ENCODE results near the gene MRPL43. TPM values are rescaled to one million over a fixed set of nuclear protein-coding genes. Genes with fewer than 3 reads are reported as not detected.

MRPL43 gene
- total and polyA plus RNA-seq, 9 of the 15 experiments (the other 6 are each of a cell fraction or from before 2014, with no cell fraction given), result 15.1 to 63.7 (median 37.2) TPM

DNA sequence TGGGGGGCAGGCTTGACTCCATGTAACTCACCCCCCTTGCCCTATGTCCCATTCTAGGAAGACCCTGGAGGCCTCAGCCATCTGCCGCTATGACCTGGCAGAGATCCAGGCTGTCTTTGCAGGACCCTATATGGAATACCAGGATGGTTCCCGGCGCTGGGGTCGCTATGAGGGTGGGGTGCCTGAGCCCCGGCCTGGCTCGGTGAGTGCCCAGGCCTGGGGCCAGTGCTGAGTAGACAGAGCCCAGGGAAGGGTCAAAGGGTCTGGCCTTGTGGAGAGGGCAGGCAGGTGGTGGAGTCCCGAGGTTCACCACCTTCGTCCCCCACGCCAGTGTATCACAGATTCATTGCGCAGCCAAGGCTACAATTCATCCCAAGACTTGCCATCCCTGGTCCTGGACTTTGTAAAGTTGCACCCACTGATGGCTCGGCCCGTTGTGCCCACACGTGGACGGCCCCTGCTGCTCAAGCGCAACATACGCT, 7.5 kb downstream of the MRPL43 start:
- H3K4me2 ChIP-seq (ENCODE audit: insufficient read depth, low read length), result no peak overlapping the region
- no peak overlapping the region for H2AFZ ChIP-seq (ENCODE audit: low read depth, low read length)
- H3K27me3 ChIP-seq (ENCODE audit: control insufficient read depth in 2 of 2, insufficient read depth in 2 of 2, low read length in 2 of 2), result no peaks in the 10 kb centered on the region
- 100% methylated on average over 12 of the region's 16 CpGs for WGBS (ENCODE audit: insufficient coverage, low coverage, missing lambda C conversion rate)
- no peak overlapping the region for H3K27ac ChIP-seq (ENCODE audit: extremely low read depth, low read depth, low read length)
- CTCF ChIA-PET (ENCODE audit: low intra/inter-chr PET ratio), result no interaction called here
- peaks cover 0 to 4% of the 10 kb centered on the region in 2 experiments; a peak in 2 of 5 replicates for H3K4me1 ChIP-seq (replicated peaks in 1 of 2; ENCODE audit: control insufficient read depth in 2 of 2, insufficient read depth in 2 of 2, low read length in 2 of 2)
- POLR2A ChIA-PET, result no interaction called here
- in situ Hi-C loops (cut with MboI) (loop anchor here (25.0 kb wide), 1 partner anchor 1057 kb away; no protein-coding TSS in a partner anchor), intact Hi-C loops (cut with micrococcal nuclease) (no loop called here)
- H3K9ac ChIP-seq (ENCODE audit: insufficient read depth in 1 of 2, low read depth in 2 of 2, low read length in 2 of 2), result peak overlapping the region in 1 of 2 experiments; percentile 45; a peak in 1 of 4 replicates
- no peak for TF ChIP-seq PHF20 (IDR thresholded peaks at IDR 0.05; ENCODE audit: partially characterized antibody)
- TF ChIP-seq ZNF699 (CRISPR knock-in tag; IDR thresholded peaks at IDR 0.05; ENCODE audit: insufficient replicate concordance), result no peak
- no peak for TF ChIP-seq ZNF232 (CRISPR knock-in tag; IDR thresholded peaks at IDR 0.05)
- no peak for TF ChIP-seq CEBPZ (IDR thresholded peaks at IDR 0.05; ENCODE audit: borderline replicate concordance, low read depth, low read length)
- TF ChIP-seq CBFA2T3 (IDR thresholded peaks at IDR 0.05), result no peak
- no peak for TF ChIP-seq GTF3C2 (IDR thresholded peaks at IDR 0.05; ENCODE audit: borderline replicate concordance, extremely low read depth, insufficient read length)
- TF ChIP-seq ZNF175 (CRISPR knock-in tag; IDR thresholded peaks at IDR 0.05; ENCODE audit: low read depth), result no peak
- no peak for TF ChIP-seq ARID2 (IDR thresholded peaks at IDR 0.05)
- H3K9me3 ChIP-seq (replicated peaks; ENCODE audit: control insufficient read depth, insufficient read depth, low read depth, low read length), result no peaks in the 10 kb centered on the region
- BruUV-seq (replicated peaks), result no TSS peak
- no peak for DNase-seq (ENCODE audit: extremely low read depth in 1 of 4, low spot score in 3 of 4)
- no peaks in the 10 kb centered on the region; the same call in 1 of the 2 replicates for H4K20me1 ChIP-seq (replicated peaks; ENCODE audit: control insufficient read depth, insufficient read depth, low read length)
- H3K9me1 ChIP-seq (ENCODE audit: control insufficient read depth, insufficient read depth, low read length), result no peaks in the 10 kb centered on the region
- peaks cover 12% of the 10 kb centered on the region; the same call in 2 of the 3 replicates for H3K36me3 ChIP-seq (ENCODE audit: control insufficient read depth, insufficient read depth, low read length)
- FAIRE-seq, result no peak
- H3K4me3 ChIP-seq, result no peak overlapping the region
- ATAC-seq, result no peak
- H3K79me2 ChIP-seq (ENCODE audit: control insufficient read depth, insufficient read depth, low read length), result no peaks in the 10 kb centered on the region
